Gastrocnemius medialis (tissue), 4 donors: ENCODE results near the gene TMBIM1. TPM values are rescaled to one million over a fixed set of nuclear protein-coding genes. Genes with fewer than 3 reads are reported as not detected.

ENCODE experiments used
- ATAC-seq, 2 donors: fragments of 150-250 bp; one replicate each; pipeline ENCODE4 v1.9.1; 2016
- DNase-seq, 2 donors: peaks; one replicate each; pipeline ENCODE4 v3.0.0-alpha.2; 2019
- H3K27ac ChIP-seq, 4 donors: fragments of 200-600 bp; sonication (generic); 1 replicate in 1 of 4; 2 replicates in 3 of 4; pipeline ENCODE4 v1.5.1; 2016 to 2018; ENCODE audit warnings: mild to moderate bottlenecking in 2 of 4, moderate library complexity in 1 of 4
- H3K27me3 ChIP-seq, 3 donors: fragments of 200-600 bp; sonication (generic) in 2 of 3; 1 replicate in 1 of 3; 2 replicates in 2 of 3; pipeline versions ENCODE4 v1.5.1 to v1.6.0; 2016 to 2019; ENCODE audit warnings: mild to moderate bottlenecking in 1 of 3, moderate library complexity in 1 of 3
- H3K36me3 ChIP-seq, 2 donors: fragments of 200-600 bp; sonication (generic) in 1 of 2; one replicate each; pipeline ENCODE4 v1.5.1; 2017 to 2018
- H3K4me1 ChIP-seq, 2 donors: fragments of 200-600 bp; sonication (generic) in 1 of 2; one replicate each; pipeline ENCODE4 v1.5.1; 2016 to 2017; ENCODE audit warnings: mild to moderate bottlenecking in 2 of 2
- H3K4me3 ChIP-seq, 4 donors: fragments of 200-600 bp; sonication (generic) in 3 of 4; 1 replicate in 1 of 4; 2 replicates in 3 of 4; pipeline ENCODE4 v1.5.1; 2016 to 2019; ENCODE audit warnings: mild to moderate bottlenecking in 2 of 4
- H3K9me3 ChIP-seq, 3 donors: fragments of 200-600 bp; sonication (generic) in 2 of 3; 1 replicate in 1 of 3; 2 replicates in 2 of 3; pipeline ENCODE4 v1.5.1; 2016 to 2019
- CTCF ChIP-seq, 5 experiments: fragments of 450-650 bp in 3 of 5; fragments of 200-600 bp in 2 of 5; sonication (generic) in 2 of 5; IDR thresholded peaks in 4 of 5; conservative IDR thresholded peaks in 1 of 5; 1 replicate in 4 of 5; 2 replicates in 1 of 5; pipeline ENCODE4 v1.5.1; 2016 to 2019; ENCODE audit warnings: antibody characterized with exemption in 5 of 5, mild to moderate bottlenecking in 3 of 5, moderate library complexity in 3 of 5
- POLR2A ChIP-seq, 2 donors: fragments of 450-650 bp; IDR thresholded peaks; one replicate each; pipeline ENCODE4 v1.6.1; 2017; ENCODE audit warnings: antibody characterized with exemption in 2 of 2, mild to moderate bottlenecking in 2 of 2, moderate library complexity in 2 of 2
- in situ Hi-C, 4 donors: fragments of 200-750 bp; cut with MboI; loops; one replicate each; pipeline versions ENCODE4 v1.15.0 to v1.8.0; 2017; ENCODE audit warnings: low sequenced_read_pairs in 4 of 4
- intact Hi-C: fragments of 100-400 bp; cut with DNase I; formaldehyde crosslinking; loops from one replicate; pipeline ENCODE4 v1.15.1; 2023; ENCODE audit warnings: low total_unique reads
- total RNA-seq, 4 donors: library from RNA; depleted of rRNA; stranded (reverse); fragments of >200 nt; gene quantifications; one replicate each; pipeline versions ENCODE4 v1.1.0 to v1.2.3, GENCODE V29; 2016

The TMBIM1 gene
- total RNA-seq, 4 donors from 2014 or later, result 142 to 296 (median 215) TPM

GRCh38 chr2:218271865-218272530, 20.3 kb downstream of the TMBIM1 start:
- ATAC-seq (no peak), DNase-seq (no peak)
- Histone ChIP-seq H3K27ac (peak overlapping the region; percentile 78 to 90 (median 83)), H3K9me3 (no peaks in the 10 kb centered on the region), H3K4me1 (peaks cover 38 to 51% of the 10 kb centered on the region in 2 donors), H3K36me3 (peaks cover 0 to 43% of the 10 kb centered on the region in 2 donors), H3K27me3 (no peaks in the 10 kb centered on the region), H3K4me3 (peak overlapping the region in 3 of 4 donors; percentile 5 to 97 (median 89))
- intact Hi-C loops, result loop anchor here (1.0 to 10.0 kb wide), 5 partner anchors 13 to 1857 kb away; partner anchors contain the start of gene SMARCAL1
- in situ Hi-C loops, result loop anchor here in 2 of 4 donors (10.0 kb wide), 2 partner anchors 123 to 293 kb away; partner anchors contain the start of genes CNOT9 (in 1 of the 2), CTDSP1 (in 1 of the 2) and USP37 (in 1 of the 2)
- no peak for TF ChIP-seq POLR2A (IDR thresholded peaks at IDR 0.05)
- no peak for TF ChIP-seq CTCF (IDR thresholded peaks at IDR 0.05 in 4 of 5, conservative IDR thresholded peaks at IDR 0.05 in 1 of 5)

GRCh38 chr2:218271487-218271797, 20.9 kb downstream of the TMBIM1 start:
- TF ChIP-seq CTCF (IDR thresholded peaks at IDR 0.05 in 4 of 5, conservative IDR thresholded peaks at IDR 0.05 in 1 of 5) (no peak), POLR2A (IDR thresholded peaks at IDR 0.05) (no peak)
- H3K4me1 ChIP-seq, result peaks cover 38 to 51% of the 10 kb centered on the region in 2 donors
- intact Hi-C loops, result loop anchor here (2.0 to 10.0 kb wide), 3 partner anchors 13 to 1857 kb away; partner anchors contain the start of gene SMARCAL1
- H3K27me3 ChIP-seq, result no peaks in the 10 kb centered on the region
- peak overlapping the region; percentile 88 to 97 (median 90) for H3K4me3 ChIP-seq
- H3K9me3 ChIP-seq, result no peaks in the 10 kb centered on the region
- ATAC-seq, result no peak
- peaks cover 0 to 43% of the 10 kb centered on the region in 2 donors for H3K36me3 ChIP-seq
- DNase-seq, result no peak
- H3K27ac ChIP-seq, result peak overlapping the region; percentile 78 to 90 (median 83)
- in situ Hi-C loops, result loop anchor here in 2 of 4 donors (10.0 kb wide), 2 partner anchors 123 to 293 kb away; partner anchors contain the start of genes CNOT9 (in 1 of the 2), CTDSP1 (in 1 of the 2) and USP37 (in 1 of the 2)

- Histone ChIP-seq H3K9me3 (no peaks in the 10 kb centered on the region), H3K27me3 (no peaks in the 10 kb centered on the region), H3K4me1 (peaks cover 38 to 51% of the 10 kb centered on the region in 2 donors), H3K4me3 (peak overlapping the region; percentile 88 to 97 (median 90)), H3K36me3 (peaks cover 0 to 43% of the 10 kb centered on the region in 2 donors), H3K27ac (peak overlapping the region; percentile 78 to 90 (median 83))
- ATAC-seq, result no peak
- in situ Hi-C loops, result loop anchor here in 2 of 4 donors (10.0 kb wide), 2 partner anchors 124 to 294 kb away; partner anchors contain the start of genes CNOT9 (in 1 of the 2), CTDSP1 (in 1 of the 2) and USP37 (in 1 of the 2)
- no peak for DNase-seq
- TF ChIP-seq POLR2A (IDR thresholded peaks at IDR 0.05) (no peak), CTCF (IDR thresholded peaks at IDR 0.05 in 4 of 5, conservative IDR thresholded peaks at IDR 0.05 in 1 of 5) (no peak)
- intact Hi-C loops, result loop anchor here (1.0 to 10.0 kb wide), 5 partner anchors 14 to 1856 kb away; partner anchors contain the start of genes ARPC2, CATIP and SMARCAL1
Measured at GRCh38 chr2:218270721-218271486, 21.4 kb downstream of the TMBIM1 start.

- intact Hi-C loops, result loop anchor here (1.0 to 10.0 kb wide), 5 partner anchors 15 to 1855 kb away; partner anchors contain the start of genes ARPC2, CATIP and SMARCAL1
- H3K4me1 ChIP-seq, result peaks cover 38 to 51% of the 10 kb centered on the region in 2 donors
Measured at GRCh38 chr2:218269900-218270720, 22.2 kb downstream of the TMBIM1 start, which contains the start of the genes AAMP and PNKD. Gene AAMP, minus strand, starts transcription at chr2:218270137. Its CDS starts 51 bp downstream, at chr2:218270086. Gene PNKD, plus strand, starts transcription at chr2:218270519. Its CDS starts 17 bp downstream, at chr2:218270536.

More at GRCh38 chr2:218269900-218270720, 22.2 kb downstream of the TMBIM1 start, which contains the start of the genes AAMP and PNKD:
- Histone ChIP-seq H3K27ac (peak within 1 kb of the TSS; percentile 86 to 94 (median 90)), H3K9me3 (no peaks in the 10 kb centered on the region), H3K36me3 (peaks cover 0 to 43% of the 10 kb centered on the region in 2 donors), H3K27me3 (no peaks in the 10 kb centered on the region), H3K4me3 (peak within 1 kb of the TSS; percentile 88 to 97 (median 90))
- DNase-seq (peak; percentile 99 to 100), ATAC-seq (peak; percentile 88 to 89)
- TF ChIP-seq CTCF (IDR thresholded peaks at IDR 0.05 in 4 of 5, conservative IDR thresholded peaks at IDR 0.05 in 1 of 5) (peak in 3 of 5 experiments; percentile 10 to 18 (median 10)), POLR2A (IDR thresholded peaks at IDR 0.05) (peak; percentile 89 to 91)
- in situ Hi-C loops, result loop anchor here in 2 of 4 donors (5.0 to 10.0 kb wide), 4 partner anchors 53 to 295 kb away; partner anchors contain the start of genes ARPC2 (in 1 of the 2), CNOT9 (in 1 of the 2), CTDSP1 (in 1 of the 2) and USP37 (in 1 of the 2)
